Measurements from ENCODE around the gene SYP. TPM values are rescaled to one million over a fixed set of nuclear protein-coding genes. Genes with fewer than 3 reads are reported as not detected.
A peak's percentile ranks its signal among the peaks of the same experiment; 100 is the strongest.

SYP gene
- total and polyA plus RNA-seq, 9 of the 15 experiments (the other 6 are each of a cell fraction or from before 2014, with no cell fraction given) = 0.48 to 5.1 (median 2.6) TPM

DNA sequence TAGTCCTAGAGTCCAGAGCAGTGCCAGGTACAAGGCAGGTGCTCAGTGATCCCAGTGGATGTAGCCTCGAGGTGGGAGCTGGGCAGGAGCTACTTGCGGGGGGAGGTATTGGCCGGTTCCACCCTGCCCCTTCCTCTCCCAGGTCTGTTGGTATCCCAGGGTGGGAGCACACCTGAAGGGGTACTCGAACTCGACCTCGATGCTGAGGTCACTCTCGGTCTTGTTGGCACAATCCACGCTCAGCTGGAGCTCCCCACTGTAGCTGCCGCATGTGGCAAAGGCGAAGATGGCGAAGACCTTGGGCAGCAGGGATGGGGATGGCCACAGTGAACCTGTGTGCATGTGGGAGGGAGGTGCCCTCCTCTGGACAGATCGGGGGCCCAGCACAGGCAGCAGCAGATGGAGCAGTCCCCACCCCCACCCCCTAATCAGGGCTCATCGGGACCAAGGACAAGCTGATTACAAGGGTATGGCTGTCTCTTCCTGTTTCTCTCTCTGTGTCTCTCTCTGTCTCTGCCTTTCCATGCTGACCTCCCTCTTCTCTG, 2.4 kb downstream of the SYP start:
- Histone ChIP-seq H3K27me3 (ENCODE audit: control insufficient read depth in 2 of 2, insufficient read depth in 2 of 2, low read length in 2 of 2) (no peaks in the 10 kb centered on the region), H3K4me1 (replicated peaks in 1 of 2; ENCODE audit: control insufficient read depth in 2 of 2, insufficient read depth in 2 of 2, low read length in 2 of 2) (peaks cover 30 to 37% of the 10 kb centered on the region in 2 experiments; a peak in 4 of 5 replicates), H3K9ac (ENCODE audit: insufficient read depth in 1 of 2, low read depth in 2 of 2, low read length in 2 of 2) (peak overlapping the region in 1 of 2 experiments; percentile 49; a peak in 3 of 4 replicates), H2AFZ (ENCODE audit: low read depth, low read length) (peak overlapping the region; percentile 51; the same call in 1 of the 2 replicates), H3K36me3 (ENCODE audit: control insufficient read depth, insufficient read depth, low read length) (no peaks in the 10 kb centered on the region), H3K4me3 (no peak overlapping the region), H3K9me3 (replicated peaks; ENCODE audit: control insufficient read depth, insufficient read depth, low read depth, low read length) (no peaks in the 10 kb centered on the region), H3K9me1 (ENCODE audit: control insufficient read depth, insufficient read depth, low read length) (no peaks in the 10 kb centered on the region), H3K27ac (ENCODE audit: extremely low read depth, low read depth, low read length) (no peak overlapping the region), H3K4me2 (ENCODE audit: insufficient read depth, low read length) (peak overlapping the region; percentile 49; the same call in 1 of the 2 replicates), H4K20me1 (replicated peaks; ENCODE audit: control insufficient read depth, insufficient read depth, low read length) (no peaks in the 10 kb centered on the region), H3K79me2 (ENCODE audit: control insufficient read depth, insufficient read depth, low read length) (no peaks in the 10 kb centered on the region)
- DNase-seq (ENCODE audit: extremely low read depth in 1 of 4, low spot score in 3 of 4) (no peak), ATAC-seq (no peak), FAIRE-seq (no peak)
- CTCF ChIA-PET (ENCODE audit: low intra/inter-chr PET ratio) = no interaction called here
- in situ Hi-C loops (cut with MboI) = no loop called here
- intact Hi-C loops (cut with micrococcal nuclease) = no loop called here
- POLR2A ChIA-PET = interaction anchor here (0.6 to 0.8 kb wide), 2 partner anchors 17 to 23 kb away, joined by 3 to 5 read pairs; no protein-coding TSS in a partner anchor
- BruUV-seq (replicated peaks) = no TSS peak
- 52% methylated on average over 9 of the region's 13 CpGs for WGBS (ENCODE audit: insufficient coverage, low coverage, missing lambda C conversion rate)
- TF ChIP-seq MCM7 (IDR thresholded peaks at IDR 0.05) = no peak
- TF ChIP-seq CHD1 (IDR thresholded peaks at IDR 0.05; ENCODE audit: low read length) = no peak
- no peak for TF ChIP-seq SNRNP70 (optimal IDR thresholded peaks at IDR 0.05; ENCODE audit: low read depth, low read length)
- no peak for TF ChIP-seq ZNF830 (CRISPR knock-in tag; IDR thresholded peaks at IDR 0.05)
- no peak for TF ChIP-seq RCOR1 (IDR thresholded peaks at IDR 0.05; ENCODE audit: borderline replicate concordance in 1 of 2, low read depth in 2 of 2, low read length in 2 of 2)
- no peak for TF ChIP-seq KDM1A (IDR thresholded peaks at IDR 0.05)
- no peak for TF ChIP-seq PTRF (tag; IDR thresholded peaks at IDR 0.05)
